HG02938 (cell line): ENCODE measurements around the gene SRSF6.
"Not testable (repeated sequence)": the region's sequence is repeated elsewhere in the genome, so short reads cannot be mapped to it uniquely, and the experiment has no call there.

Experiments
- ATAC-seq: cut with Tn5 transposase; IDR thresholded peaks from one replicate; pipeline ENCODE4 v1.9.1; 2021; ENCODE audit warnings: mild to moderate bottlenecking, moderate library complexity; ENCODE audit not compliant: unreplicated experiment

The SRSF6 gene

GRCh38 chr20:43448748-43449535, 8.8 kb upstream of the SRSF6 start:
- no peak for ATAC-seq

GRCh38 chr20:43450841-43451799, 6.6 kb upstream of the SRSF6 start:
- ATAC-seq, result no peak

- ATAC-seq, result no peak
These were observed 5.1 kb upstream of the SRSF6 start for GRCh38 chr20:43452404-43453126.

- ATAC-seq, result not testable (repeated sequence)
These were observed 1.4 kb upstream of the SRSF6 start for GRCh38 chr20:43456252-43456651.

- ATAC-seq, result peak; percentile 87
These were observed 672 bp upstream of the SRSF6 start for GRCh38 chr20:43456809-43457639.

- no peak for ATAC-seq
These were observed 777 bp downstream of the SRSF6 start for GRCh38 chr20:43458422-43458924.

- ATAC-seq, result no peak
These were observed 1.6 kb downstream of the SRSF6 start for GRCh38 chr20:43459022-43459942.

- ATAC-seq, result no peak
These were observed 2.6 kb downstream of the SRSF6 start for GRCh38 chr20:43460172-43460829.

- ATAC-seq, result no peak
These were observed 3.1 kb downstream of the SRSF6 start for GRCh38 chr20:43460830-43461200.

GRCh38 chr20:43461894-43462659, 4.4 kb downstream of the SRSF6 start:
- no peak for ATAC-seq

GRCh38 chr20:43462660-43463526, 5.2 kb downstream of the SRSF6 start:
- no peak for ATAC-seq

GRCh38 chr20:43463527-43464218, 6.0 kb downstream of the SRSF6 start:
- no peak for ATAC-seq

- ATAC-seq, result no peak
These were observed 6.6 kb downstream of the SRSF6 start for GRCh38 chr20:43464219-43464790.

GRCh38 chr20:43465625-43465943, 7.9 kb downstream of the SRSF6 start:
- no peak for ATAC-seq

GRCh38 chr20:43467589-43467988, 9.9 kb downstream of the SRSF6 start:
- ATAC-seq, result no peak
